Stimulated activated CD4-positive, alpha-beta T cell treated with anti-CD3 and anti-CD28 coated beads, Interleukin-12 subunit alpha, Interleukin-12 subunit beta, amount 100 ng/mL, for 48 hours (primary cell): Measurements from ENCODE around the gene PCDHB10.
A peak's percentile ranks its signal among the peaks of the same experiment; 100 is the strongest.
"Not testable (repeated sequence)": the region's sequence is repeated elsewhere in the genome, so short reads cannot be mapped to it uniquely, and the experiment has no call there.

Experiments used
- DNase-seq, 3 donors: peaks; one replicate each; pipeline ENCODE4 v3.0.0-alpha.2; 2020; ENCODE audit warnings: low read depth in 2 of 3, low spot score in 1 of 3

PCDHB10 gene

GRCh38 chr5:141192110-141192725, at the start of gene PCDHB10:
Gene PCDHB10 (plus strand): TSS chr5:141192353. CDS start chr5:141192553, 200 bp downstream.
- DNase-seq, result peak; percentile 10 to 24 (median 16)

GRCh38 chr5:141149812-141150211, 42.3 kb upstream of the PCDHB10 start, which contains the start of gene PCDHB6:
Gene PCDHB6 (plus strand): TSS chr5:141150057. CDS start chr5:141150258, 201 bp downstream.
- no peak for DNase-seq

- DNase-seq, result no peak
These were observed 41.7 kb upstream of the PCDHB10 start for GRCh38 chr5:141150224-141150992.

- DNase-seq, result no peak
These were observed 41.2 kb upstream of the PCDHB10 start for GRCh38 chr5:141150993-141151325.

DNA sequence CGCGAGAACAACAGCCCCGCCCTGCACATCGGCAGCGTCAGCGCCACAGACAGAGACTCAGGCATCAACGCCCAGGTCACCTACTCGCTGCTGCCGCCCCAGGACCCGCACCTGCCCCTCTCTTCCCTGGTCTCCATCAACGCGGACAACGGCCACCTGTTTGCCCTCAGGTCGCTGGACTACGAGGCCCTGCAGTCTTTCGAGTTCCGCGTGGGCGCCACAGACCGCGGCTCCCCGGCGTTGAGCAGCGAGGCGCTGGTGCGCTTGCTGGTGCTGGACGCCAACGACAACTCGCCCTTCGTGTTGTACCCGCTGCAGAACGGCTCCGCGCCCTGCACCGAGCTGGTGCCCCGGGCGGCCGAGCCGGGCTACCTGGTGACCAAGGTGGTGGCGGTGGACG, 40.5 kb upstream of the PCDHB10 start:
- DNase-seq, result not testable (repeated sequence)

GRCh38 chr5:141152096-141152495, 40.1 kb upstream of the PCDHB10 start:
- DNase-seq, result not testable (repeated sequence)

DNA sequence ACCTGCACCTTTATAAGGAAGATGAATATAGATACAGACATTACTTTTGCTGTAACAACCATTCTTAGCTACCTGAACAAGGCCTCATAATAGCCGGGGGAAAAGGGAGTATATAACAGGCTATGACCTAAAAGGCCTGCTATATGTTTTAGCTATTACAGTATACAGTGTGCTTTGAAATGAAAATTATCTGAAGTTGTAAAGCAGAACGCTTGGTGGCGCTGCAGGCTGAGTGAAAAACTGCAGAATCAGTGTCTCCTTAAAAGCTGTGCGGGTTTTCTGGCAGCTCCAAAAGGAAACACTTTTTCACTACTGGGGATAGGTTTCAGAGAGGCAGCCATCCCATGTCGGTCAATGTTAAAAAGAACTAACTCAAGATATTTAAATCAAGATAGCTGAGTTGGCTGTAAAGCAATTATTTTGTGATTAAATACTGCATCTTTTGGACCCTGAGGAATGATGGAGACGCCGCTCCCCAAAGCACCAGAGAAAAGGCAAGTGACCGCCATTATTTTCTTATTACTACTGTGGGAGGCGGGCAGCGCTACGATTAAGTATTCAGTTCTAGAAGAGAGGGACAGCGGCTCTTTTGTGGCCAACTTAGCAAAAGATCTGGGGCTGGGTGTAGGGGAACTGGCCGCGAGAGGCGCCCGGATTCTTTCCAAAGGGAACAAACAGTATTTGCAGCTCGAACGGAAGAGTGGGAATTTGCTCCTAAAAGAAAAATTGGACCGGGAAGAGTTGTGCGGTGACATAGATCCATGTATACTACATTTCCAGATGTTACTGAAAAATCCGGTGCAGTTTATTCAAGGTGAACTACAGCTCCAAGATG, 36.4 kb upstream of the PCDHB10 start:
- no peak for DNase-seq

DNA sequence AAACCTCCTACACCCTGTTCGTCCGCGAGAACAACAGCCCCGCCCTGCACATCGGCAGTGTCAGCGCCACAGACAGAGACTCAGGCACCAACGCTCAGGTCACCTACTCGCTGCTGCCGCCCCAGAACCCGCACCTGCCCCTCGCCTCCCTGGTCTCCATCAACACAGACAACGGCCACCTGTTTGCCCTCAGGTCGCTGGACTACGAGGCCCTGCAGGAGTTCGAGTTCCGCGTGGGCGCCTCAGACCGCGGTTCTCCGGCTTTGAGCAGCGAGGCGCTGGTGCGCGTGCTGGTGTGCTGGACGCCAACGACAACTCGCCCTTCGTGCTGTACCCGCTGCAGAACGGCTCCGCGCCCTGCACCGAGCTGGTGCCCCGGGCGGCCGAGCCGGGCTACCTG, 34.8 kb upstream of the PCDHB10 start:
- not testable (repeated sequence) for DNase-seq

GRCh38 chr5:141157901-141158300, 34.3 kb upstream of the PCDHB10 start:
- DNase-seq, result not testable (repeated sequence)

DNA sequence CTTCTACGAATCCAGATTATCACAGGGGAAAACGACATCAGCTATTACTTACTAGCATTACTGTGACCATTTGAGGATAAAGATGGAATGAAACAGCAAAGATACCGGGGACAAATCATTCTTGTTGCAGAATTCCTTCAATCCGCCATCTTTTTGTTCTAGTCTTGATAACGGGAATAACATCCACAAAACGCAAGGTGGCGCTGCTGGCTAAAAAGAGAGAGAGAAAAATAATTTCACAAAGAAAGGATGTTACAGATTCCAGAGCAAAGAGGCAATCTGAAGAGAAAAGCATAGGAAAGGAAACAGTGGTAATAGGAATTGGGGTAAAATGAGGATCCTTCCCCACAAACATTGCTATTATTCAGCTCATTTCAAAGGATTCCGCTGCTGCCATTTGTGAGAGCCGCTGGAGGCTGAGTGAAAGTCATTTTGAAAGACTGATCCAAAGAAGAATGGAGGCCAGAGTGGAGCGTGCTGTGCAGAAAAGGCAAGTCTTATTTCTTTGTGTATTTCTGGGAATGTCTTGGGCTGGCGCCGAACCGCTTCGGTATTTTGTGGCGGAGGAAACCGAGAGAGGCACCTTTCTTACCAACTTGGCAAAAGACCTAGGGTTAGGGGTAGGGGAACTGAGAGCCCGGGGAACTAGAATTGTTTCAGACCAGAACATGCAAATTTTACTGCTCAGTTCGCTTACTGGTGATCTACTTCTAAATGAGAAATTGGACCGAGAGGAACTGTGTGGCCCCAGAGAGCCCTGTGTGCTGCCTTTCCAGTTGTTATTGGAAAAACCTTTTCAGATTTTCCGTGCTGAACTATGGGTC, 19.6 kb upstream of the PCDHB10 start, which contains the start of gene PCDHB7:
TSS of gene PCDHB7 (plus strand) at position 264 of the 824 bp plus-strand sequence. CDS start at position 456, 192 bp downstream.
- no peak for DNase-seq

- DNase-seq, result not testable (repeated sequence)
These were observed 17.7 kb upstream of the PCDHB10 start for GRCh38 chr5:141174291-141175104.

- no peak for DNase-seq
These were observed 16.2 kb upstream of the PCDHB10 start for GRCh38 chr5:141175933-141176332.

GRCh38 chr5:141177577-141178191, 14.5 kb upstream of the PCDHB10 start, which contains the start of gene PCDHB8:
Gene PCDHB8 (plus strand): TSS chr5:141177790. CDS start chr5:141178035, 245 bp downstream.
- DNase-seq, result not testable (repeated sequence)

GRCh38 chr5:141179371-141179770, 12.8 kb upstream of the PCDHB10 start:
- not testable (repeated sequence) for DNase-seq

DNA sequence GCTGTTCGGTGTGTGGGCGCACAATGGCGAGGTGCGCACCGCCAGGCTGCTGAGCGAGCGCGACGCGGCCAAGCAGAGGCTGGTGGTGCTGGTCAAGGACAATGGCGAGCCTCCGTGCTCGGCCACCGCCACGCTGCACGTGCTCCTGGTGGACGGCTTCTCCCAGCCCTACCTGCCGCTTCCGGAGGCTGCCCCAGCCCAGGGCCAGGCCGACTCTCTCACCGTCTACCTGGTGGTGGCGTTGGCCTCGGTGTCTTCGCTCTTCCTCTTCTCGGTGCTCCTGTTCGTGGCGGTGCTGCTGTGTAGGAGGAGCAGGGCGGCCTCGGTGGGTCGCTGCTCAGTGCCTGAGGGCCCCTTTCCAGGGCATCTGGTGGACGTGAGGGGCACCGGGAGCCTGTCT, 12.3 kb upstream of the PCDHB10 start:
- DNase-seq, result not testable (repeated sequence)

DNA sequence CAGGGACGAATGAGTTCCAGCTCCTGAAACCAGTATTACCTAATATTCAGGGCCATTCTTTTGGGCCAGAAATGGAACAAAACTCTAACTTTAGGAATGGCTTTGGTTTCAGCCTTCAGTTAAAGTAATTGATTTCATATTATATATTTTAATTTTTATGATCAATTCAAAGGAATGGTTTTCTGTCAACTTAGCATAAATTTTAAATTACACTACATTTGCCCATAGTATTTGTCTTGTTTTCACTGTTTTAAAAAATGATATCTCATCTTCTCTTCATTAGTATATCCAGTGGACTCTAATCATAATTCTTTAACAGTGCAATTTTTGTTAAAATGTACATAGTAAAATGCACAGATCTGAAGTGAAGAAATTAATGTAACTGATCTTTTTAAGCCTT, 11.8 kb upstream of the PCDHB10 start:
- no peak for DNase-seq

DNA sequence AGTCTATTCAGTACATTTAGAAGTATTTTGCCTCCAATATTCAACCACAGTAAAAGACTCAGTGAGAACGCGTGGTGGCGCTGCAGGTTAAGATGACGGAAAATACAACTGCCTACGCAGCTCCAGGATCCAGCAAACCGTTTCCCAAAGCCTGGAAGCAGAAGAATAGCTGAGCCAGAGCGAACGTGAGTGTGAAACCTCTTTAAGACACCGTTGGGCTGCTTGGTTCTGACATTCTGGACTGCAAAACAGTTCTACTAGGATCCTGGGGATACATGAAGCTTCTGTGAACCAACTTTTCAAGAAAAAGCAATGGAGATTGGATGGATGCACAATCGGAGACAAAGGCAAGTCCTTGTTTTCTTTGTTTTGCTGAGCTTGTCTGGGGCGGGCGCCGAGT, 9.9 kb upstream of the PCDHB10 start, which contains the start of gene PCDHB16:
TSS of gene PCDHB16 (plus strand) at position 140 of the 400 bp plus-strand sequence. CDS start at position 313, 173 bp downstream.
- DNase-seq, result no peak

GRCh38 chr5:141184117-141184855, 7.9 kb upstream of the PCDHB10 start:
- DNase-seq, result not testable (repeated sequence)
